ENCODE data around the gene MS4A10. TPM values are rescaled to one million over a fixed set of nuclear protein-coding genes. Genes with fewer than 3 reads are reported as not detected.
A peak's percentile ranks its signal among the peaks of the same experiment; 100 is the strongest.

MS4A10 gene
- polyA plus RNA-seq, 4 donors: 0.61 to 61.9 (median 31.3) TPM

DNA sequence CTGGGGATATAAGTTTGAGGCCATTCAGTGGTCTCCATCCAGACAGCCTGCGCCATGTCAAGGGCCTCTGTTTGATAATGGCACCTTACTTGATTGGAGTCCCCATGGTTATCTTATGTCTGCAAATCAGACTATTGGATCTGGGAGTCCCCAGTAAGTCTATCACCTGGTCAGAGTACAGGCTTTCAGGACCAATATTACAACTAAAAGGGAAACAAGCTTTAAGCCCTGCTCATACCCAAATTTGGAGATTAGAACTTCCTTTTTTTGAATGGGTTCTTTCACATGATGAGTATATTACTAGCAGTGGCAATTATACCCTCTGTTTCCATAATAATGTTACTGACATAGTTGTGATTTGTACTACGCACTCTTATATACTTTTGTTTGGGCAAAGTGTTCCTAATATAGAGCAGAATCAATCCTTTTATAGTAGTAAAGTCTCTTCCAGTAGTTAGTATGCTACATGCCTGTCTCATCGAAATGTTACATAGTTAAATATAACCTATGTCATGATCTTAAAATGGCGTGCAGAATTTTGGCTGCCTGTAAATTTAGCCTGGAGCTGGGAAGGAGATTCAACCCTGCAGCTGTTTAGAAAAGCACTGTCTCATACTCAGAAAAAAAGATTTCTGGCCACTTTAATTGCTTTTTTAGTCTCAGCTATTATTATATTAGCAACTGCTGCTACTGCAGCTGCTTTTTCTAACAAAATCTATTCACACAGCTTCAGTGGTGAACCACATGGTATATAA, 23.5 kb upstream of the MS4A10 start:
- Histone ChIP-seq H3K27ac (ENCODE audit: low read depth in 1 of 3, low read length in 2 of 3) (no peak overlapping the region), H3K9me3 (ENCODE audit: control insufficient read depth in 2 of 2, insufficient read depth in 1 of 2, low read depth in 1 of 2, low read length in 1 of 2) (peaks cover 0 to 2% of the 10 kb centered on the region in 2 donors), H3K4me1 (ENCODE audit: control insufficient read depth in 3 of 3, insufficient read depth in 2 of 3, low read depth in 1 of 3, low read length in 2 of 3) (peaks cover 0 to 45% (median 3%) of the 10 kb centered on the region in 3 donors), H3K36me3 (ENCODE audit: control insufficient read depth in 3 of 3, insufficient read depth in 2 of 3, low read depth in 1 of 3, low read length in 3 of 3) (no peaks in the 10 kb centered on the region), H3K4me3 (ENCODE audit: low read depth in 1 of 3, low read length in 3 of 3) (no peak overlapping the region), H3K27me3 (ENCODE audit: control insufficient read depth in 3 of 3, insufficient read depth in 3 of 3, low read length in 3 of 3) (no peaks in the 10 kb centered on the region)
- DNase-seq (no peak), FAIRE-seq (no peak)
- WGBS, 3 donors: 78 to 94% (median 94%) methylated on average over 4 of the region's 4 CpGs

DNA sequence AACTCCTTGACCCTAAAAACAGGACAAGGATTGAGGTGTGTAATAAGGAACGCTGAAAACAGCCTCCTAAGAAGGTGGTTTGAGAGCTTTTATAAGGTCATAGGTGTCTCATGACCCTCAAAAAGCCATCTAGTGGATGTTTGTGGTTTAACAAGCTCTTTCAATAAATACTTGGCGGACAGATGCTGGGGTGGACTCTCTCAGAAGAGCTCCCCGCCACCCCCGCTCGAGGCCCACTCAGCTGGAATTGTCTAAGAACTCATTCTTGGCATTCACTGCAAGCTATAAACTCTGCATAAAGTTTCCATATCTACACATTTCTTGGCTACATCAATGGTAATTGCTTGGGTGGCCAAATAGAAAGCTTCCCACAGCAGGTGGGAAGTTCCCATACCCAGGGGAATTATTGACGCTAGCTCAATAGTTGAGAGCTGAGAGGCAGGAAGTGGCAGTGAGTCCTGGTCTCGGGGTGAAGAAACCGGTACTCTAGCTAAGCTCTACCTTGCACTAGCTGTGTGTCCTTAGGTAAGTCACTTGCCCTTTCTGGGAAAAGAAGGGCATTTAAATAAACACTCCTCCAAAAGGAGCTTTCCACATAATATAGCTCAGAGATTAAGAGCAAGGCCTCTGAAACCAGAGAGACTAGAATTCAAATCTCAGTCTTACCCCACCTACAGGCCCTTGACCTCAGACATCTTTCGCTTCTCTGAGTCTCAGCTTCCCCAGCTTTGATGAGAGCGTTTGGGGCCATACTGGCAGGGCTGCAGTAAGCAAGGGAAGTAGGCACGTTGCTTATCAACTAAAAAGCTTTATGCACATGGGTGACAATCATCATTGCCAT, 22.1 kb upstream of the MS4A10 start:
- H3K4me3 ChIP-seq (ENCODE audit: low read depth in 1 of 3, low read length in 3 of 3): no peak overlapping the region
- H3K9me3 ChIP-seq (ENCODE audit: control insufficient read depth in 2 of 2, insufficient read depth in 1 of 2, low read depth in 1 of 2, low read length in 1 of 2): peaks cover 0 to 2% of the 10 kb centered on the region in 2 donors
- 63 to 72% (median 66%) methylated on average over 11 of the region's 11 CpGs for WGBS, 3 donors
- DNase-seq: peak in 1 of 2 donors; percentile 51
- no peak for FAIRE-seq
- no peak overlapping the region for H3K27ac ChIP-seq (ENCODE audit: low read depth in 1 of 3, low read length in 2 of 3)
- no peaks in the 10 kb centered on the region for H3K36me3 ChIP-seq (ENCODE audit: control insufficient read depth in 3 of 3, insufficient read depth in 2 of 3, low read depth in 1 of 3, low read length in 3 of 3)
- peaks cover 0 to 45% (median 3%) of the 10 kb centered on the region in 3 donors for H3K4me1 ChIP-seq (ENCODE audit: control insufficient read depth in 3 of 3, insufficient read depth in 2 of 3, low read depth in 1 of 3, low read length in 2 of 3)
- peaks cover 0 to 6% (median 1%) of the 10 kb centered on the region in 3 donors for H3K27me3 ChIP-seq (ENCODE audit: control insufficient read depth in 3 of 3, insufficient read depth in 3 of 3, low read length in 3 of 3)

DNA sequence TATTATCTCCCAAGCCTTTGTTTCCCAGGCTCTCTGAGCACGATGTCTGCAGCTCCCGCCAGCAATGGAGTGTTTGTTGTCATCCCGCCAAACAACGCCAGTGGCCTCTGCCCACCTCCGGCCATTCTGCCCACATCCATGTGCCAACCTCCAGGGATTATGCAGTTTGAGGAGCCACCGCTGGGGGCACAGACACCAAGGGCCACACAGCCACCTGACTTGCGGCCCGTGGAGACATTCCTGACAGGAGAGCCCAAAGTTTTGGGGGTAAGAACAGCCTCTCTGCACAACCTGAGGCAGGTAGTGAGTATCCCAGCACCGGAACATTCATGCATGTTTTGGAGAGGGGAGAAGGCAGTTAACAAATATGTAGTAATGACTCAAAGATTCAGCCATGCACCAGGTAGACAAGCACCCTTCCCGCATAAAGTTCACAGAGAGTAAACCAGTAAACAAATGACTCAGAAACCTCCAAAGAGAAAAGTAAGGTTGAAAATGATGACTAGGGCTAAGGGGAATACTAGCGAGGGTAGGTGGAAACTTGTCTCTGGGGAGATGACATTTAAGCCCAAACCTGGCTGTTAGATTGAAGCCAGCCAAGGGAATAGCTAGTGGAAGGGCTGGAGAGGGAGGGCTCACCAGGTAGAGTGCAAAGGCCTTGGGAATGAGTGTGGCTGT, 21.3 kb upstream of the MS4A10 start:
- FAIRE-seq: no peak
- no peak for DNase-seq
- 82 to 85% (median 85%) methylated on average over 11 of the region's 11 CpGs for WGBS, 3 donors
- Histone ChIP-seq H3K36me3 (ENCODE audit: control insufficient read depth in 3 of 3, insufficient read depth in 2 of 3, low read depth in 1 of 3, low read length in 3 of 3) (no peaks in the 10 kb centered on the region), H3K27ac (ENCODE audit: low read depth in 1 of 3, low read length in 2 of 3) (peak overlapping the region in 1 of 3 donors; percentile 15), H3K4me3 (ENCODE audit: low read depth in 1 of 3, low read length in 3 of 3) (no peak overlapping the region), H3K4me1 (ENCODE audit: control insufficient read depth in 3 of 3, insufficient read depth in 2 of 3, low read depth in 1 of 3, low read length in 2 of 3) (peaks cover 0 to 39% (median 3%) of the 10 kb centered on the region in 3 donors), H3K27me3 (ENCODE audit: control insufficient read depth in 3 of 3, insufficient read depth in 3 of 3, low read length in 3 of 3) (peaks cover 0 to 6% (median 1%) of the 10 kb centered on the region in 3 donors), H3K9me3 (ENCODE audit: control insufficient read depth in 2 of 2, insufficient read depth in 1 of 2, low read depth in 1 of 2, low read length in 1 of 2) (peaks cover 0 to 2% of the 10 kb centered on the region in 2 donors)

DNA sequence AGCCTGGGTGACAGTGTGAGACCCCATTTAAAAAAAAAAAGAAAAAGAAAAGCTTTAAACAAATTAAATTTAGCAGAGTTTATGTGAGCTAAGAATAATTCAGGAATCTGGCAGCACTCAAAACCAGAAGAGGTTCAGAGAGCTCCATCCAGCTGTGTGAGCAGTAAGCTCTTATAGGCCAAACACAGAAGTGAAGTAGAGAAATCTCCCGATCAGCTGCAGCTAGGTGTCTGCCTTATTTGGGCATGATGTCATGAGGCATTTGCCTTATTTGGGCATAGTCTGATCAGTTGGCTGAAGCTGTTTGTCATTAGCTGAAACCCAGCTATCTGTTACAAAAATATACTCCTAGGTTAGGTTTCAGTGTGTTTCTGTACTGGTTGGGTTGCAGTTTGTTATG, 20.3 kb upstream of the MS4A10 start:
- no peak overlapping the region for H3K27ac ChIP-seq (ENCODE audit: low read depth in 1 of 3, low read length in 2 of 3)
- peaks cover 0 to 34% (median 3%) of the 10 kb centered on the region in 3 donors for H3K4me1 ChIP-seq (ENCODE audit: control insufficient read depth in 3 of 3, insufficient read depth in 2 of 3, low read depth in 1 of 3, low read length in 2 of 3)
- DNase-seq (no peak), FAIRE-seq (no peak)
- peaks cover 0 to 2% of the 10 kb centered on the region in 2 donors for H3K9me3 ChIP-seq (ENCODE audit: control insufficient read depth in 2 of 2, insufficient read depth in 1 of 2, low read depth in 1 of 2, low read length in 1 of 2)
- no peaks in the 10 kb centered on the region for H3K36me3 ChIP-seq (ENCODE audit: control insufficient read depth in 3 of 3, insufficient read depth in 2 of 3, low read depth in 1 of 3, low read length in 3 of 3)
- peaks cover 0 to 6% (median 1%) of the 10 kb centered on the region in 3 donors for H3K27me3 ChIP-seq (ENCODE audit: control insufficient read depth in 3 of 3, insufficient read depth in 3 of 3, low read length in 3 of 3)
- 31 to 48% (median 33%) methylated on average over 1 of the region's 1 CpG for WGBS, 3 donors
- H3K4me3 ChIP-seq (ENCODE audit: low read depth in 1 of 3, low read length in 3 of 3): no peak overlapping the region

DNA sequence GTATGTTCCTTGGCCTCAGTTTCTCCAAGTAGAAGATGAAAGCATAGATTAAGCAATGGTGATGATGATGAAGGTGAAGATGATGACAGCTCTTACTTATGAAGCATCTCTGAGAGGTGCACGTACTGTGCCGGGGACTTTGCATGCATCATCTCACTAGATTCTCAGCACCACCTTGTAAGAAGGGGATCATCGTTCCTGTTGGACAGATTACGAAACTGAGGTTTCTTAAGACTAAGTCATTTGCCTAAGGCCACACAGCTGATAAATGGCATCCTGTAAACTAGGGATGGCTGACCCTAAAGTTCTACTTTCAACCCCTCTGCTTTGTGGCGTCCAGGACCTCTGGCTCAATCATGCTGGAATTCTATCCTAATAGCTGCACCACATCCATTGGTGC, 19.8 kb upstream of the MS4A10 start:
- no peak for FAIRE-seq
- 86 to 96% (median 88%) methylated on average over 5 of the region's 5 CpGs for WGBS, 3 donors
- H3K4me3 ChIP-seq (ENCODE audit: low read depth in 1 of 3, low read length in 3 of 3): no peak overlapping the region

DNA sequence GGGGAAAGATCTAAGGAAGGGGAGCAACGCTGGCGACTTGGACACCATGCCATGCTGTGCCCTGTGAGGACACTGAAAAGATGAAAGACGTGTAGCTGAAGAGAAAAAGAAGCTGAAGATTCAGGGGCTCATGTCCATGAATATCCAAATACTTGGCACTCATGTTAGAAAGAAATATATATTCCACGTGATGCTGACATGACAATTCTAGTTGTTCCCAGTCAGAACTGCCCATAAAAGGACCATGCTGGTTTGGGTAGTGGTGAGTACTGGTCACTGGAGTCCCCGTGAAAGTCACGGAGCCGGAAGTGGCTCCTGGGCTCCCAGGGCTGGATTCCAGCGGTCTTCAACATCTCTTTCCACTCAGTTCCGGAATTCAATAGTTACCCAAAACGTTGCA, 18.6 kb upstream of the MS4A10 start:
- FAIRE-seq (no peak), DNase-seq (no peak)
- 86 to 88% (median 88%) methylated on average over 10 of the region's 10 CpGs for WGBS, 3 donors
- Histone ChIP-seq H3K27me3 (ENCODE audit: control insufficient read depth in 3 of 3, insufficient read depth in 3 of 3, low read length in 3 of 3) (peaks cover 0 to 6% (median 1%) of the 10 kb centered on the region in 3 donors), H3K4me3 (ENCODE audit: low read depth in 1 of 3, low read length in 3 of 3) (no peak overlapping the region), H3K36me3 (ENCODE audit: control insufficient read depth in 3 of 3, insufficient read depth in 2 of 3, low read depth in 1 of 3, low read length in 3 of 3) (no peaks in the 10 kb centered on the region), H3K9me3 (ENCODE audit: control insufficient read depth in 2 of 2, insufficient read depth in 1 of 2, low read depth in 1 of 2, low read length in 1 of 2) (peaks cover 0 to 2% of the 10 kb centered on the region in 2 donors), H3K27ac (ENCODE audit: low read depth in 1 of 3, low read length in 2 of 3) (no peak overlapping the region), H3K4me1 (ENCODE audit: control insufficient read depth in 3 of 3, insufficient read depth in 2 of 3, low read depth in 1 of 3, low read length in 2 of 3) (peaks cover 0 to 21% (median 3%) of the 10 kb centered on the region in 3 donors)

More for the DNA sequence above, 19.8 kb upstream of the MS4A10 start:
- Histone ChIP-seq H3K36me3 (ENCODE audit: control insufficient read depth in 3 of 3, insufficient read depth in 2 of 3, low read depth in 1 of 3, low read length in 3 of 3) (no peaks in the 10 kb centered on the region), H3K4me1 (ENCODE audit: control insufficient read depth in 3 of 3, insufficient read depth in 2 of 3, low read depth in 1 of 3, low read length in 2 of 3) (peaks cover 0 to 30% (median 3%) of the 10 kb centered on the region in 3 donors), H3K27me3 (ENCODE audit: control insufficient read depth in 3 of 3, insufficient read depth in 3 of 3, low read length in 3 of 3) (peaks cover 0 to 6% (median 1%) of the 10 kb centered on the region in 3 donors), H3K27ac (ENCODE audit: low read depth in 1 of 3, low read length in 2 of 3) (no peak overlapping the region), H3K9me3 (ENCODE audit: control insufficient read depth in 2 of 2, insufficient read depth in 1 of 2, low read depth in 1 of 2, low read length in 1 of 2) (peaks cover 0 to 2% of the 10 kb centered on the region in 2 donors)
- DNase-seq: no peak

DNA sequence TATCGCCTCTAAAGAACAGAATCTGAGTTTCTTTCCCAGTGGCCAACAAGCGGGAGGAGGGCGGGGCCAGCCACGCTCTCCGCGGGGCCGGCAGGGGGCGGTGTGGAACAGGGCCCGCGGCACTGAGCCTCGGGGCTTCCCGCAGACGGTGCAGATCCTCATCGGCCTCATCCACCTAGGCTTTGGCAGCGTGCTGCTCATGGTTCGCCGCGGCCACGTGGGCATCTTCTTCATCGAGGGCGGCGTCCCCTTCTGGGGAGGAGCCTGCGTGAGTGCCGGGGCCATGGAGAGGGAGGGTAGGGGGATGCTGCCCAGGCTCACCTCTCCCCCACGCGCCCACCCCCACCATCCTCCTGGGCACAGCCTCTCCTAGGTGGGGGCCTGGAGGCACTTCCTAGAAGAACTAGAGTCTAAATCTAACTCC, 17.7 kb upstream of the MS4A10 start:
- H3K4me3 ChIP-seq (ENCODE audit: low read depth in 1 of 3, low read length in 3 of 3): no peak overlapping the region
- WGBS, 3 donors: 32 to 49% (median 38%) methylated on average over 21 to 26 of the region's 26 CpGs
- peaks cover 0 to 2% of the 10 kb centered on the region in 2 donors for H3K9me3 ChIP-seq (ENCODE audit: control insufficient read depth in 2 of 2, insufficient read depth in 1 of 2, low read depth in 1 of 2, low read length in 1 of 2)
- no peaks in the 10 kb centered on the region for H3K36me3 ChIP-seq (ENCODE audit: control insufficient read depth in 3 of 3, insufficient read depth in 2 of 3, low read depth in 1 of 3, low read length in 3 of 3)
- FAIRE-seq (no peak), DNase-seq (no peak)
- H3K27me3 ChIP-seq (ENCODE audit: control insufficient read depth in 3 of 3, insufficient read depth in 3 of 3, low read length in 3 of 3): peaks cover 0 to 6% (median 4%) of the 10 kb centered on the region in 3 donors
- peaks cover 0 to 17% (median 3%) of the 10 kb centered on the region in 3 donors for H3K4me1 ChIP-seq (ENCODE audit: control insufficient read depth in 3 of 3, insufficient read depth in 2 of 3, low read depth in 1 of 3, low read length in 2 of 3)
- H3K27ac ChIP-seq (ENCODE audit: low read depth in 1 of 3, low read length in 2 of 3): no peak overlapping the region

DNA sequence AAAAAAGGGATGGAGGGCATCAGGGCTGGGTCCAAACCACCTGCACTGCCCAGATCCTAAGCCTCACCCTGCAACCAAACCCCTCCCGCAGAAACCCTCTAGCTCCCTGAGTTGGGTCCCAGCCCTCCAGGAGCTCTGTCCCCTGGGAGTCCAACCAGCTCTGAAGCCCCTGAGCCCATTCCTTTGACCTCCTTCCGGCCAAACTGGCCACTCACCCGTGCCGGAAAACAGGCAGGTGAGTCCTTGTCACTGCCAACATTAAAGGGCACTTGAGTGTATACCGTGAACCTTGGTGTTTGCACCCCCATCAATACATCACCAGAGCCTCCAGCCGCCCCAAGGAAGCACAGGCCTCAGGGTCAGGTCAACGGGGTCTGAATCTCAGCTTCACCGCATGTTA, 16.9 kb upstream of the MS4A10 start:
- H3K9me3 ChIP-seq (ENCODE audit: control insufficient read depth in 2 of 2, insufficient read depth in 1 of 2, low read depth in 1 of 2, low read length in 1 of 2): peaks cover 0 to 2% of the 10 kb centered on the region in 2 donors
- H3K27me3 ChIP-seq (ENCODE audit: control insufficient read depth in 3 of 3, insufficient read depth in 3 of 3, low read length in 3 of 3): peaks cover 0 to 6% (median 4%) of the 10 kb centered on the region in 3 donors
- 92 to 94% (median 93%) methylated on average over 8 of the region's 8 CpGs for WGBS, 3 donors
- H3K4me3 ChIP-seq (ENCODE audit: low read depth in 1 of 3, low read length in 3 of 3): no peak overlapping the region
- H3K4me1 ChIP-seq (ENCODE audit: control insufficient read depth in 3 of 3, insufficient read depth in 2 of 3, low read depth in 1 of 3, low read length in 2 of 3): peaks cover 0 to 9% (median 3%) of the 10 kb centered on the region in 3 donors
- FAIRE-seq (no peak), DNase-seq (no peak)
- no peak overlapping the region for H3K27ac ChIP-seq (ENCODE audit: low read depth in 1 of 3, low read length in 2 of 3)
- no peaks in the 10 kb centered on the region for H3K36me3 ChIP-seq (ENCODE audit: control insufficient read depth in 3 of 3, insufficient read depth in 2 of 3, low read depth in 1 of 3, low read length in 3 of 3)

Data from small intestine (tissue), 7 donors.